ENCODE results near the gene GLB1L2.

Gene GLB1L2

GRCh38 chr11:134347441-134347840 lies 15.7 kb downstream of the GLB1L2 start:
- DNase-seq (ENCODE audit: low read depth) = no peak

- no peak for DNase-seq (ENCODE audit: low read depth)
These were observed 17.5 kb downstream of the GLB1L2 start for GRCh38 chr11:134349109-134349801.

- DNase-seq (ENCODE audit: low read depth) = no peak
These were observed 18.1 kb downstream of the GLB1L2 start for GRCh38 chr11:134349802-134350355.

- DNase-seq (ENCODE audit: low read depth) = no peak
These were observed 18.6 kb downstream of the GLB1L2 start for GRCh38 chr11:134350381-134350780.

- no peak for DNase-seq (ENCODE audit: low read depth)
These were observed 20.3 kb downstream of the GLB1L2 start for GRCh38 chr11:134352111-134352510.

- DNase-seq (ENCODE audit: low read depth) = no peak
These were observed 23.3 kb downstream of the GLB1L2 start for GRCh38 chr11:134355136-134355535.

- DNase-seq (ENCODE audit: low read depth) = no peak
These were observed 23.9 kb downstream of the GLB1L2 start for GRCh38 chr11:134355656-134356055.

- DNase-seq (ENCODE audit: low read depth) = no peak
These were observed 25.1 kb downstream of the GLB1L2 start for GRCh38 chr11:134356656-134357544.

GRCh38 chr11:134357545-134357839 lies 25.7 kb downstream of the GLB1L2 start:
- DNase-seq (ENCODE audit: low read depth) = no peak

- DNase-seq (ENCODE audit: low read depth) = no peak
These were observed 26.5 kb downstream of the GLB1L2 start for GRCh38 chr11:134358165-134358855.

- no peak for DNase-seq (ENCODE audit: low read depth)
These were observed 27.2 kb downstream of the GLB1L2 start for GRCh38 chr11:134358856-134359490.

- DNase-seq (ENCODE audit: low read depth) = no peak
These were observed 27.9 kb downstream of the GLB1L2 start for GRCh38 chr11:134359646-134360045.

- DNase-seq (ENCODE audit: low read depth) = peak; percentile 26
These were observed 28.5 kb downstream of the GLB1L2 start for GRCh38 chr11:134360050-134360835.

- DNase-seq (ENCODE audit: low read depth) = no peak
These were observed 29.9 kb downstream of the GLB1L2 start for GRCh38 chr11:134361661-134362060.

- no peak for DNase-seq (ENCODE audit: low read depth)
These were observed 30.6 kb downstream of the GLB1L2 start for GRCh38 chr11:134362192-134362901.

- no peak for DNase-seq (ENCODE audit: low read depth)
These were observed 31.4 kb downstream of the GLB1L2 start for GRCh38 chr11:134363161-134363560.

GRCh38 chr11:134363592-134363991 lies 31.8 kb downstream of the GLB1L2 start:
- DNase-seq (ENCODE audit: low read depth) = no peak

- no peak for DNase-seq (ENCODE audit: low read depth)
These were observed 32.5 kb downstream of the GLB1L2 start for GRCh38 chr11:134364261-134364660.

GRCh38 chr11:134365011-134365925 lies 33.5 kb downstream of the GLB1L2 start:
- DNase-seq (ENCODE audit: low read depth) = no peak

GRCh38 chr11:134366254-134366653 lies 34.5 kb downstream of the GLB1L2 start:
- DNase-seq (ENCODE audit: low read depth) = no peak

Measured in fibroblast of the conjunctiva (primary cell).